Activated T-helper 9 cell treated with anti-CD3 and anti-CD28 coated beads, Interleukin-2, amount 50 U/mL, for 16 hours (primary cell): ENCODE measurements around the gene TCF7.

Experiments
- DNase-seq: peaks from one replicate; pipeline ENCODE4 v3.0.0-alpha.2; 2020; ENCODE audit warnings: low read depth

TCF7 gene

DNA sequence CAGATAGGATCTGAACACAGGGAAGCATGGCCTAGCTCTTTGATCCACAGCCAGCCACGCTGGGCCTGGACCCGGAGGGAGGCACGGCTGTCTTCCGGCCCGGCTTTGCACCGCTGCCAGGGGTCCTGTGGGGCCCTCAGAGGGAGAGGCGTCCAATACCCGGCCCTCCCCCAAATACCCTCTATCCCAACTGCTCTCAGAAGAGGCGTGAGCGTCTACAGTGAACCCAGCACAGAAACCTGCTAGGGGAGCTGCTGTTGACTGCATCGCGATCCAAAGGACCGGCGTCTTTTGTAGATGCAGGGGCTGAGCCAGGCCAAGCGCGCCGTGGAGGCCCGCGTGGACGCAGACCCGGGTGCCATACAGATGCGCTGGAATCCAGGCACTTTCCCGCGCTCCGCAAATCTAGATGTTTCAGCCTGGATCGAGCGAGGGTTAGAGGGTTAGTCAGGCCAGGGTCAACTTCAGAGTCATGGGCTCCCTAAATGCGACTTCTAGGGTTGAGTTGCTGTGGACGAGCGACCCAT lies 1.1 kb upstream of the TCF7 start:
- DNase-seq = no peak

DNA sequence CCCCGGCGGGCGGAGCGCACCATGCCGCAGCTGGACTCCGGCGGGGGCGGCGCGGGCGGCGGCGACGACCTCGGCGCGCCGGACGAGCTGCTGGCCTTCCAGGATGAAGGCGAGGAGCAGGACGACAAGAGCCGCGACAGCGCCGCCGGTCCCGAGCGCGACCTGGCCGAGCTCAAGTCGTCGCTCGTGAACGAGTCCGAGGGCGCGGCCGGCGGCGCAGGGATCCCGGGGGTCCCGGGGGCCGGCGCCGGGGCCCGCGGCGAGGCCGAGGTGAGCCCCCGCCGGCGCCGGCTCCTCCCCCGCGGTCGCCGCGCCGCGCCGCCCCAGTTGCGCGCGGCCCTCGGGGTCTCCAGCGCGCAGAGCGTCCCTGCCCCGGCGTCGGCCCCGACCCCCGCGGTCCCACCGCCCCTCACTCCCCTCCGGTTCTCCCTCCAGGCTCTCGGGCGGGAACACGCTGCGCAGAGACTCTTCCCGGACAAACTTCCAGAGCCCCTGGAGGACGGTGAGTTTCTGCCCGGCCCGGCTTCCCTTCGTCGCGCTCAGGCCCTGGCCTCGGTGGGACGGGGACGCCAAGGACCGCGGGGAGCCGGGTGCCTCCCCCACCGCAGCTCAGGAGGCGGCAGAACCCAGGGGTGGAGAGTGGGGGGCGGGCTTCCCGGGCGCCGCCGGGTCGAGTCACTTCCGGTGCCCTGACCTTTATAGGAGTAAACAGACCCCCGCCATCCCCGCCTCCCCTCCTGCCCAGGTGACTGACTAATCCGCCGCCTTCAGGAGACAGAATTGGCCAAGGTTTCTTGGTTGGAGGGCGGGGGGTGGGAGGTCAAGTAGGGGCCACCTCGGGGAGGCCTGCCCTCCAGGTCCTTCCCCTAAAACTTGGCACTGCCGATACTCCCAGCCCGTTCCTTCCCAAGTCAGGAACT lies 665 bp downstream of the TCF7 start:
- DNase-seq = peak; percentile 71

DNA sequence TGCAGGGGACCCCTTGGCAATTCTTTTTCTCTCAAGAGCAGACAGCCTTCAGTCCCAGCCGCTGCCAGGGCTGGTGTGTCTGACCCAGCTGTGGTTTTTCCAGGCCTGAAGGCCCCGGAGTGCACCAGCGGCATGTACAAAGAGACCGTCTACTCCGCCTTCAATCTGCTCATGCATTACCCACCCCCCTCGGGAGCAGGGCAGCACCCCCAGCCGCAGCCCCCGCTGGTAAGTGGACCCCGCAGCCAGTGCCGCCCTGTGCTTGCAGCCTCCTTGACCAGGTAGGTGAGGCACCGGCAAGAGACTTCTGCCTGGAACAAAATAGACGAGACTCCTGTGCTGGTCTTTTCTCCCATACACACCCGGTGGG lies 1.3 kb downstream of the TCF7 start:
- DNase-seq = no peak

DNA sequence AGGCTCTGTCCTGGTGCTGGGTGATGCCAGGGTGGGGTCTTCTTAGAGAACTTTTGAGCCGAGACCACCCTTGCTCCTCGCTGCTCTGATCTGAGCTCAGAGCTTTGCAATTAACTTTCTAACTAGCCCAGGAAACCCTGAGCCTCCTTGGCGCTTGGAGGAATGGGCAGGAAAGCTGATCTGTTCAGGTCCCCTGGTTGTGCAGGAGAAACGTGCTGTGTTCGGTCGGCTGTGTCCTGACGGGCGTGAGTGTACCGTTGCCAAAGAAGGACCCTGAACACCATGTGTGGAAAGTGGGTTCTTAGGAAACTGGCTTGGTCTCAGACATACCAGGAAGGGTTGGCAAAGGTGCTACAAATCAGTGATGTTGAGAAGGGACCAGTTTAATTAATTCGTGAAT lies 1.8 kb downstream of the TCF7 start:
- DNase-seq = no peak

DNA sequence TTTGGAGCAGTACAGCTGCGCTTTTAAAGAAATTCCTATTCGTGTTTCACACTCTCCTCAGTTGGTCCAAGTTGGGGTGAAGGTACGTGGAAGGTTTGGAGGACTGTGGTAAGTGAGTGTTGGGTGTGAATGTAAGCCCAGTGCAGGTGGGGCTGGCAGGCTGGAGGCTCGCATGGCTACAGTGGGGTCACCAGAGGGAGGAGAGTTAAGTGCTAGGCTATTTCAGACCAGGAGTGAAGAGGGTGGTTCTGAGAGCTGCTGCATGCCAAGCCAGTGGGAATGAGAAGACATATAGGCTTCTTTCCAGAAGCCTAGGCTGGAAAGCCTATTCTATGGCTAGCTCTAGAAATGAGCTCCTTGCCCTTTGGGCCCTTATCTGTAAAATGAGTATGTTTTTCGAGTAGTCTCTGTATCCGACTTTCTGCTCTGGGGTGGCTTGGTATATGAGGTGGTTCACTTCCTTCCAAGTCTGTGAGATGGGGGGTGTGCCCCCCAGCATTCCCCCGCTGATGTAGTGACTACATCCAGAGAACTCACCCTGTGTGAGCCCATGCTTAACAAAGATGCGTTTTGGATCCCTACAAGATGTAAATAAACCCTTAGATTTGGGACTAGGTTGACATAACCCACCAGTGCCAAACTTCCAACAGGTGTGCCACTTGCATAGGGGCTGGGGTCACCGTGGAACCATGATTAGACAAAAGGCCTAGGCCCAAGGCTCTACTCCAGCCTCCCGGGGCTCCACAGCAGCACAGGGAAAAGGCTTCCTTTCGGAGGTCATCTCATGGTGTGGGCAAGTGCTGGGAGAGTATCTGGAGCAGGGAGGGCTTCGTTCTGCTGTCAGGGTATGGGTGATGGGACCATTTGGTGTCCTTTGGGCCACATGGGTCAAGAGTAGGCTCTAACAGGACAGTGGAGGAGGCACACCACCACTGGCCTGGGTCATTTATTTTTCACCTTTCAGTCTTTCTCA lies 2.6 kb downstream of the TCF7 start:
- no peak for DNase-seq

DNA sequence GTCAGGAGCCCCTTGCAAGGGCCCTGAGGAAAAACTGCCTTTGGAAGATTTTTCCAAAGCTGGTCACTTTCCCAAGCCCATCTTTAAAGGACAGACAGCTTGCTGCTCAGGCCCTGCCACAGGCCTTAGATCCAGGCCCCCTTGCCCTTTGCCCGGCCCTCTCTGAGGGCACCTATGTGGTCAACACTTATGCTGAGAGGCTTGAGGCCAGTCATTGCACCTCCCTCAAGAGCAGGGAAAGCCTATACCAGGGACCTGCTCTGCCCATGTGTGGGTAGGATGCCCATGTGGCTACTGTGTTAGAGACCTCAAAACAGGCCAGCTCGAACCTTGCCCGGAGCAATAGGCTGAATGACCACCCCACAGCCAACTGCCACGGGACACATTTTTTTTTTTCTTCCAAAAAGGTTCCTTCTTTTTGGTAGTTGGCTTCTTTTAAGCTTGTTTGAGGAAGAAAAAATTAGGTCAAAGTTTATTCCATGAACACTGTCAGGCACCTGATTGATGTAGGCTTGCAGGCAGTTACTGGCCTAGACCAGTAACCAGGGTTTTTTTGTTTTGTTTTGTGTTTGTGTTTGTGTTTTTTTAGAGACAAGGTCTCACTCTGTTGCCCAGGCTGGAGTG lies 3.8 kb downstream of the TCF7 start:
- no peak for DNase-seq

DNA sequence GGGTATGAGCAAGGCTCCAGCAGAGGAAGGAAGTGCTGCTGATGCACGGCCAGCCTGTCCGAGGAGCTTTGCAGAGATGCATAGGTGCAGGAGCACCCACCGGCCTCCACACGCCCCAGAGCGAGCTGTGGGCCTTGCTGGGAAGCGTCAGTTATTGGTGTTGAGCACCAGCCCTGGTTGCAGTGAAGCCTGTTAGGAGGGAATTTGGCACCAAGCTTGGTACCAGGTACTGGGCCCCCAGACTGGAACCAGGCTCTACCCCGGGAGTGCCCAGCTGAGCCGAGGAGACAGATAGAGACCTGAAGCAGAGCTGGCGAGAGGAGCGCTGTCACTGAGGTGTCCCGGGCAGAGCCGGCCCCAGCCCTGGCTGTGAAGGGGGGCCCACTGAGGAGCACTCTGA lies 5.2 kb downstream of the TCF7 start:
- DNase-seq = no peak

DNA sequence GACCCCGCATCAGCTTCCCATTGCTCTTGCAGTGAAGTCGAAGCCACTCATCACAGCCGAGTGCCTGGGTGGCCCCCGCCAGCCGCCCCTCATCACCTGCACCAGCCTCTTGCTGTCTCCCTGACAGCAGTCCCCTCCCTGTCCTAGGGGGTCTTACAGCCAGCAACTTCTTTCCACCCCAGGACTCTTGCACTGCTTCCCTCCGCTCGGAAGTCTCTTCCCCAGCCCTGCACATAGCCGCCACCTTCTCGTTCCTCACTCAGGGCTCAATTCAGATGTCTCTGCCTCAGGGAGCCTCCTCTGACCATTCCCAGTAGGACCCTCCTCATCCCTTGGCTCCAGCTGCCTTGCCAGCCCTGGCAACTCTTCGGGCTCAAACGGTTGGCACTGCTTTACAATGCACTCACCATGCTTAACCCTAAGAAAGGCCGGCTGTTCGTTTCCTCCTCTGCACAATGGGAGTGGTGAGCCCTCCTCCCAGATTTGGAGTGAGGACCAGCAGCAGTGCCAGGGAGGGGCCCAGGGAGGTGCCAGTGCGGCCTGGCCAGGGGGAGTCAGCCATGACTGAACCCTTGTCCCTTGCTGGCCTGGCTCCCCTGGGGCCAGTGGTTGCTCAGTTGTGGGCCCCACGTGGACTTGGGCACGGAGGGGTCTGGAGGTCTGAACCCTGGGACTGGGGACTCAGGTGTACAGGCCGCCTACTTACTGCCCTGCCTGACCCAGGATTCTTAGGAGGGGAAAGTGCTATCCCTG lies 6.1 kb downstream of the TCF7 start:
- no peak for DNase-seq

DNA sequence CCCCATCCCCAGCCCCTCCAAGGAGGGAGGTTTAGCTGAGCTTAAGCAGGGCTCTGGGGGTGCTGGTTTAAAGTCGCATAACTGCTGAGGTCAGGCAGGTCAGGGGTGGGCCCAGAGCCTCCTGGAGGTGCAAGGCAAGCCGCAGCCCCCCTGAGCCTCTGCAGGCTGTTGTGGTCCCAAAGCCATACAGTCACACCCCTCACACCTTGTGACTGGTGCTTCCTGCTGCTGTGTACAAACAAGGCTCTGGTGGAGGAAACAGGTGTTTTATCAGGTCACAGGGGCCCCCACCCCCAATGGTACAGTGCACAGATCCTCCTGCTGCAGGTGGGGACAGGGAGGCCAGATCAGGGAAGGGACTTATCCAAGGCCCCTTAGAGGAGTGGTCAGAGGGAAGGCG lies 8.0 kb downstream of the TCF7 start:
- DNase-seq = no peak

DNA sequence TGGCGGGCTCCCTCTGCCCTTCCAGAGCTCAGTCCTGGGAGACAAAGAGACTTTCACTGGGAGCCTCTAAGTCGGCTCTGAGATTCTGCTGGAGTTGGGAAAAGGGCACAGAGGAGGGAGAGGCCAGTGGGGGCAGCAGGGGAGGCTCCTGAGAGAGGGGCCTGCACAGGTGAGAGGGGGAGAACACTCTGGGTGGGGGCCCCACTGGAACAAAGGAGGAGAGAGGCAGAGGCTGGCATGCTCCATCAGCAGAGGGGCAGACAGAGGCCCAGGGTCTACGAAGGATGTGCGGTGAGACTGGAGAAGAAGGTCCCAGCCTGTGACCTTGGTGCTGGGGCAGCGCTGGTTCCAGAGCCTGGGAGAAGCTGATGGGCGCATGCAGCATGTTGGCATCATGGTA lies 8.9 kb downstream of the TCF7 start:
- DNase-seq = no peak

DNA sequence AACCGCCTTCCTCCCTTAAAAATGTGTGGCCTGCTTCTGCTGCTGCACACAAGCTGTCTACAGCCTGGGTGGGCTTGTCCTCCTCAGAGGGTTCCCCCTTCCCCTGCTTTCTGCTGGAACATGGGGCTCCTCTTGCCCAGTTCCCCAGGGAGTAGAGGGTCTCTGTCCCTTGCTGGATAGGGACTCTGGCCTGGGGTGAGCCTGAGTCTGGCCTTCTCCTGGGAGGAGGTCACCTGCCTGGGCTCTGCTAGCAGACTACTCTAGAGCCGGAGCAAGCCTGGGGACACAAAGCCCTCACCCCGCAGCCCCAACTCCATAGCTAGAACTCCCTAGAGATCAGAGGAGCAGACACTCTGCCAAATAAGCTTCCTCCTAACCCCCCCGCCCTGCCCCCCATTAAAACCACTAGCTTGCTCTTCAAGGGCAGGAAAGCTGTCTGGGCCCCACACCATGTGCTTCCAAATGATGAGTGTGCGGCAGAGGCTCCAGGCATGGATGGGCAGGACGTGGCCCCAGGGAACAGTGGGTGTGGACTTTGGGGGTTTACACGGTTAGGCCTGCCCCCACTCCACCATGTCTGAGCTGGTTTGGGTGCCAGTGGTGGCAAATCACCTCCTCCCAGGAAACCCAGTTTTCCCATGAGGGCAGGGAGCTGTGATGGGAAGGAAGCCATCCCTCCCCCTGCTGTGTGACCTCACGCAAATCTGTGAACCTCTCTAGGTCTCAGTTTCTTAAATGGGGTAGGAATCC lies 10.0 kb downstream of the TCF7 start:
- no peak for DNase-seq

DNA sequence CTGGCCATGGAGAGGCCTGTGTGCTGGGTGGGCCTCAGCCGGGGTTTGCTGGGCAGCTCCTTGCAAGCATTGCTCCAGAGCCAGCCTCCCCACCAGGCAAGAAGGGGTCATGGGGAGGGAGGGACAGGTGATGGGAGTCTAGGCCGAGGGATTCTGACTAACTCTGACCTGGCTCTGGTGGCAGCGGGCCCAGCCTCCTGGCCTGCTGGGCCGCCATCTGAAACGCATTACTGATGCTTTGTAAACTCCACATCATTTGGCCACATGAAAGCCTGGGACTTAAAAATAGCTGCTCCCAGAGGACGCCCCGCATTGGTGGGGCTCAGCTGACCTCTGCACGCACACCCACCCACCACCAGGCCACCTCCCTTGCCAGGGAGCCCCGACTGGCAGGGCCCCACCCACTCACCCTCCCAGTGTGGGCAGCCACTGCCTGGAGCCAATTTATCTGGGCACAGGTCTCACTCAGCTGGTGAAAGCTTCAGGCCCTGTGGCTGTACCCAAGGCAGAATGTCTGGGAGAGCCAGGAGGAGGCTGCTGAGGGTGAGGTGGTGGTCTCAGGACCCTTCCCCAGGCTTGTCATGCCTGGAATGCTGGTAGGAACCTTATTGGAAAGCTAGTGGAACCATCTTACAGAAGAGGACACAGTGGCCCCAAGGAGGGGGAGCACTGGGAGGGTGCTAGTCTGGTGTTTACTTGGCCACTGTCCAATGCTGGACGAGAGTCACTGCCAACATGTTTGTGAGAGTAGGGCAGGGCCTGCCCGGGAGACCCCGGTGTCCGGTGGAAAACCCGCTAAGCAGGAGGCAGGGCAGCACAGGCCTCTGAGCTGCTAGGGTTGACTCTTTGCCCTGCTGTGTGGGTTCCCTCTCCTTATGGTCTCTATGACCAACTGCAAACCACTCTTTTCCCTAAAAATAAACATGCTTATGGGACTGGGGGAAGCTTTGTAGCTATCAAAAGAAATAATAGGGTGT lies 10.8 kb downstream of the TCF7 start:
- no peak for DNase-seq

DNA sequence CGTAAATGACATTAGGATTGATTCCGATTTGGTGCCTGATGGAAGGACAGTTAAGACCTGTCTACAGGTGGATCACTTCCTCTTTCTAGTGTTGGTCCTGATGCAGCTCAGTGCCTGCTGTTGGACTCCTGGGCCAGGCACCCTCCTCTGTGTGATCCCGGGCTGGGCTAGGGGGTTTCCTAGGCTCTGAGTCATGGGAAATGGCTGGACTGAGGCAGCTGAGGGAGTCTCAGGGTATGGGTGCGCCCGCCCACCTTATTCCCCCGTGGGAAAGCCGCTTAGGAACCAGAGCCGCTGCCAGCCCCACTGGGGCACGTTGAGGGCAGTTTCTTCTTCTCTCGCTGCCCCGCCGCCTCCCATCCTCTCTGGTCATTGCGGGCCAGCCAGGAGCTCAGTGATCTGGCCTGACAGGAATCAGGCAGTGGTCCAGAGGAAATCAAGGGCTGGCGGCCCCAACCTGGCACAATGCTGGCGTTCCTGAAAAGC lies 12.9 kb downstream of the TCF7 start:
- DNase-seq = no peak

DNA sequence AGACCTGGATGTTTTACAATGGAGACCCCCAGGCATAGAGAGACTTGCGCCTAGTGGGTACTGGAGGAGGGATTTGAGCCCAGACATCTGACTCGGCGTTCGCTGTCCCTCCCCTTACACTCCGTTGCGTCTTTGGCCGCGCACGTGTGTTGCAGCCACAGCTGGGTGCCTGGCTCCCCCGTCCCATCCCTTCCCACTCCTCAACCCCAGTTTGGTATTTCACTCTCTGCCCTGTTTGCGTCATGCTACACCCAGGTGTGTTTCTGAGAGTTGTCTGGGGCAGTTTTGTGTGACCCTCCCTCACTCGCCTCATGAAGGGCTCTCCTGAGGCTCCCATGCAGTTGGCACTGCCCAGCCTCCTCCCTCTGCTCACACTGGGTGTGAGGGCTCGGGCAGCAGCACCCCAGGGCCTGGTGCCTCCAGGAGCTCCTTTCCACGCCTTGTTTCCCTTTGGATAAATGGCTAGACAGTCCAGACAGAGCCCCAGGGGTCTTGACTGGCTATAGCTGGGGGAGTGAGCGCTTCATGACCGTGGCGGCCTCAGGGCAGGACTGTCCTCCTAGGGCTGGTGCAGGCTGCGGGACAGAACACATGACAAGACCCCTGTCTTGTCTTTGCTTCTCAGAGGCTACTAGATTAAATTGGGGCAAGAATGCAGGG lies 13.6 kb downstream of the TCF7 start:
- DNase-seq = no peak

DNA sequence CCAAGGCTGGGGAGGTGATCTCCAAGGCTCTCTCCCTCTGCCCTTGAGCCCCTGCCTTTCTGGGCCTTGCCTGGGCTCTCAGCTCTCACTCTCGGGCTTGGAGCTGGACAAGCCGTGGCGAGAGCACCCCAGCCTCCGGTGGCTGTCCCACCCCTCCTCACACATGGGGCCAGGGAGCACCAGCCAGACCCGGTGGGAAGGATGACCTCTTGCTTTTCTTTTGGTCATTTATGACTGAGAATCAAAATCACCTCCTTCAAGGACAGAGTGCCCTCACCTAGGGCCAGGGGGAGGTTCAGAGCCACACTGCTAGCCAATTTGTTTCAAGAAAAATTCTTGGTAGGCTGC lies 14.1 kb downstream of the TCF7 start:
- DNase-seq = no peak

DNA sequence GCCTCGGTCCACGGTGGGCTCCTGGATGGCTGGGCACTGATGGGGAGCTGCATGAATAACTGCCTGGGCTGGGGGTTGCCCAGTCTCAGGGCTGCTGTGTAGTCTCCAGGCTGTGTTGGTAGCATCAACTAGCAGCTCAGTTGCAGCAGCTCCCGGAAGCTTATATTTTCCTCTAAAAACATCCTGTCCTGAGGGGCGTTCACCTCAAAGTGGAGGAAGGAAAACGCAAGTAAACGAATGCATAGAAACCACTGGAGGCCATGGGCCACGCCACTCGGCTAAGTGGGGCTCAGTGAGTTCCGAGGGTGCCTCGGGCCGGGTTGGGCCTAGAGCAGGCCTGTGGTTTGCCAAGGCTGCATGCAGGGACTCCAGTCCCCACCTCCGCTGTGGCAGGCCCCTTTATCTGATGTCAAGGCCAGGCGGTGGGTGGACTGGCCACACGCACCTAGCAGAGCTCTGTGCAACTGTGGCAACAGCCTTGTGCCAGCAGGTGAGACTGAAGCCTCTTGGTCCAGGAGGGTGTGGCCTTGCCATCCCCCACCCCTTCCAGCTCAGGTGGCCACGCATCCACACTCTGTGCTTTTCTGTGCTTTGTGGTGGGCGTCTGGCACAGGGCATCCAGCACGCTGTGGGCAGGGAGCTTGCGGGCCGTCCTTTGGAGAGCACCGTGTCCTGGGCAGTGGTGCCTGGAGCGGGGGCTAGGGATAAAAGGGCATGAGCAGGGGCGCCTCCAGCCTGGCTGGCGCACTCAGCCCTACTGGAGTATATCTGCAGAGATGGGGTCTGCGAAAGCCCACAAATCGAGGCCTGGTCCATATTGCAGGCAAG lies 15.1 kb downstream of the TCF7 start:
- no peak for DNase-seq

DNA sequence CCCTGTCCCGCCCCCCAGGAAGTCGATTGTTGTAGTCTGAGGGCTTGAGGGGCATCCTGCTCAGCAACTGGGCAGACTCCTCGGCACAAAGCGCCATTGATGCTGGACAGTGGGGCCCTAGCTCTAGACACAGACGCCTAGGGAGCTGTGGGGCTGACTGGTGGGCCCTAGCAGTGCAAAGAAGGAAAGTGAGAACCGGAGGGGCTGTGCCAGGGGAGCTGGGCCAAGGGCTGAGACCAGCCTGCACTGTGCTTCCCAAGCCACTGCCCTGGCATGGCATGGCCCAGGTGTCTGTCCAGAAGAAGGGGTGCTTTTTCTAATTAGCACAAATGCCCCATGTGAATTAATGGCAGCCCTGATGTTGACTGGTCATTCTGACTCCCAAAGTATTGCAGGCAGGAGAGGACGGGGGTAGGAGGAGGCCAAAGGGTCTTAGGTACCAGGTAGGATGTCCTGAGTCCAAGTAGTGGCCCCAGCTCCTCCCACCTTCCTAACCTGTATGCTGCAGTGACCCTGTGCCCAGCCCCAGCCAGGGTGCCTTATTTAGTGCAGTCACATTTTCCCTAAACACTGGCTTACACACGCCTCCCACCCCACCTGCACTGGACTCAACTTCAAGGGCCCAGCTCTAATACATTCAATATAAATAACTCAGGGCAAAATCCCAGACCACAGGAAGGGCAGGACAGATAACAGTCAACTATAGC lies 15.9 kb downstream of the TCF7 start:
- DNase-seq = no peak
